ENCODE data around the gene MAP1A. TPM values are rescaled to one million over a fixed set of nuclear protein-coding genes. Genes with fewer than 3 reads are reported as not detected.
"Not testable (repeated sequence)": the region's sequence is repeated elsewhere in the genome, so short reads cannot be mapped to it uniquely, and the experiment has no call there.

MAP1A gene
- total RNA-seq, 1 donor from 2014 or later: 21.4 TPM

DNA sequence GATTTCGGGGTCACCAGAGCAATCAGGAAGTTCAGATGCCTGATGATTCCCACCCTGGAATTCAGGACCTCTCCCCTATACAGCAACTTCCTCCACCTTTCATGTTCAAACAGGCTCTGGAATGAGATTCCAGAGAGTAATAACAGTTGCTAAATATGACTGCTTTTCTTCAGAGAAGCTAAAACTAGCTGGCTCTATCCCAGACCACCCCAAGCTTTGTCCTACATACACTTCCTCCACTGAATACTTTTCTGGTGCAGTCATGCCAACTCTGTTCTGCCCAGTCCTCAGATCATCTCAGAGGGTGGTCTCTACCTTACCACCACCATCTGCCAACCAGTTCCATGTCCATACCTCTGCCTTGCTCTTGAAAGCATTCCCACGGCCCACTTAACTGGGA lies 49.2 kb downstream of the MAP1A start:
- DNase-seq (ENCODE audit: missing footprints); intact Hi-C loops (cut with DNase I); ATAC-seq: not testable (repeated sequence)

DNA sequence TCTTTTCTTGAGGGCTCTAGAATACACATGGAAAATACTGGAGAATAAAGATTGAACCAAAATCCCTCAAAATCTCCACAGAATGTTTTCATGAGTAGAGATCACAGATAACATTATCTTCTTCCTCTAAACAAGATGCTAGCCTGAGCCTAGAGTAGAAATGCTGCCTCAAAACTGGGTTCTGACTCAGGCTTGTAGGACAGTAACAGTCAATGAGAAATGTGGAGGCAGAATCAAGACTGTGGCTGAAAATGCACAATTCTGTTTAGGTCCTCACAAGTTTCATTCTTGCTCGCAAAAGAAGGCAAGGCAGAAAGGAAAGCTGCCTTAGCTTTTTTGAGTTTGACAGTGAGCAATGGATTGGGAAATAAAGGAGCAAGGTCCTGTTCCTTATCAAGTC lies 57.2 kb downstream of the MAP1A start:
- DNase-seq (ENCODE audit: missing footprints); intact Hi-C loops (cut with DNase I); ATAC-seq: not testable (repeated sequence)

Other genes with a start within 250 kb of the MAP1A start
- not detected for gene TGM7, start 215.4 kb upstream of the MAP1A start, total RNA-seq
- 6.0 TPM for gene LCMT2, start 187.0 kb upstream of the MAP1A start, total RNA-seq
- 13.1 TPM for gene ZSCAN29, start 146.6 kb upstream of the MAP1A start, total RNA-seq
- 12.5 TPM for gene TUBGCP4, start 146.5 kb upstream of the MAP1A start, total RNA-seq
- gene TP53BP1, start 24.5 kb upstream of the MAP1A start, total RNA-seq: 24.3 TPM
- 15.7 TPM for gene PPIP5K1, start 72.6 kb downstream of the MAP1A start, total RNA-seq
- gene CKMT1B, start 76.4 kb downstream of the MAP1A start, total RNA-seq: 0.76 TPM
- gene STRC, start 101.2 kb downstream of the MAP1A start, total RNA-seq: not detected
- 0.54 TPM for gene CATSPER2, start 131.2 kb downstream of the MAP1A start, total RNA-seq
- 0.43 TPM for gene CKMT1A, start 176.3 kb downstream of the MAP1A start, total RNA-seq
- gene PDIA3, start 228.8 kb downstream of the MAP1A start, total RNA-seq: 166 TPM